ENCODE data around the gene MPND. TPM values are rescaled to one million over a fixed set of nuclear protein-coding genes. Genes with fewer than 3 reads are reported as not detected.

MPND gene
- total RNA-seq, 1 donor from 2014 or later: 6.6 TPM

DNA sequence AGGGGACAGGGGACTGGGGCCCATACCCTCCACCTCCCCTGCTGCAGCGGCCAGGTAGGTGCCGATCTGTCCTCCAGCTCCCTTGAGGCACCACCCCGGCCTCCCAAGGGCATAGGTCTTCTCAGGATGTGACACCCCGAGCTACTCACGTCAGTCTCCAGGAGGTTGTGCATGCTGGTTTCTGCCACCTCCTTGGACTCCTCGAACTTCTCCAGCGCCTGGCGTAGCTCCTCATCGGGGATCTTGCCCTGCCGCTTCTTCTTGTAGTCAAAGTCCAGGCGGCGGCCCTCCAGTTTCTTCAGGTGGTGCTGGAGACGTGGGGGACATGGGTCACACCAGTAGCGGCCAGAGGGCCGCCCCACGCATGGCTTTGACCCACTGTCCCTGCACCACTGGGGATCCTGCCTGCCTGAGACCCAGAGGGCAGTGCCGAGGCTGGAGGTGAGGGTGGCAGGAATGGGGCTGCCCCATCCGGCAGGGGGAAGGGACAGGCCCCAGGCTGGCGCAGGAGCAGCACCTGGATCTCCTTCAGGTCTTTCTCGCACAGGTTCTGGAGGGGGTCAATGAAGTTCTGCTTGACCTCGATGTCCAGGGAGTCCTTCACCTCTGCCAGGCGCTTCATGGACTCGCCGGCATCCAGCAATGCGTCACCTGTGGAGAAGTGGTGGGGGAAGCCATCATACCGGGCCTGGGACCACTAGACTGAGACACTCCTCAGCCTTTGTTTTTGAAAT lies 20.4 kb downstream of the MPND start:
- TF ChIP-seq, protein P1, sequence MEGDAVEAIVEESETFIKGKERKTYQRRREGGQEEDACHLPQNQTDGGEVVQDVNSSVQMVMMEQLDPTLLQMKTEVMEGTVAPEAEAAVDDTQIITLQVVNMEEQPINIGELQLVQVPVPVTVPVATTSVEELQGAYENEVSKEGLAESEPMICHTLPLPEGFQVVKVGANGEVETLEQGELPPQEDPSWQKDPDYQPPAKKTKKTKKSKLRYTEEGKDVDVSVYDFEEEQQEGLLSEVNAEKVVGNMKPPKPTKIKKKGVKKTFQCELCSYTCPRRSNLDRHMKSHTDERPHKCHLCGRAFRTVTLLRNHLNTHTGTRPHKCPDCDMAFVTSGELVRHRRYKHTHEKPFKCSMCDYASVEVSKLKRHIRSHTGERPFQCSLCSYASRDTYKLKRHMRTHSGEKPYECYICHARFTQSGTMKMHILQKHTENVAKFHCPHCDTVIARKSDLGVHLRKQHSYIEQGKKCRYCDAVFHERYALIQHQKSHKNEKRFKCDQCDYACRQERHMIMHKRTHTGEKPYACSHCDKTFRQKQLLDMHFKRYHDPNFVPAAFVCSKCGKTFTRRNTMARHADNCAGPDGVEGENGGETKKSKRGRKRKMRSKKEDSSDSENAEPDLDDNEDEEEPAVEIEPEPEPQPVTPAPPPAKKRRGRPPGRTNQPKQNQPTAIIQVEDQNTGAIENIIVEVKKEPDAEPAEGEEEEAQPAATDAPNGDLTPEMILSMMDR (IDR thresholded peaks at IDR 0.05; ENCODE audit: insufficient read depth, low read length, poor library complexity, severe bottlenecking): no peak
- H3K27me3 ChIP-seq (ENCODE audit: control insufficient read depth, insufficient read depth, low read length): no peaks in the 10 kb centered on the region
- no peak overlapping the region for H3K4me3 ChIP-seq (ENCODE audit: low read depth, low read length)
- peaks cover 5% of the 10 kb centered on the region for H3K36me3 ChIP-seq (ENCODE audit: control insufficient read depth, insufficient read depth, low read length)
- no peak for DNase-seq (ENCODE audit: low read depth)

DNA sequence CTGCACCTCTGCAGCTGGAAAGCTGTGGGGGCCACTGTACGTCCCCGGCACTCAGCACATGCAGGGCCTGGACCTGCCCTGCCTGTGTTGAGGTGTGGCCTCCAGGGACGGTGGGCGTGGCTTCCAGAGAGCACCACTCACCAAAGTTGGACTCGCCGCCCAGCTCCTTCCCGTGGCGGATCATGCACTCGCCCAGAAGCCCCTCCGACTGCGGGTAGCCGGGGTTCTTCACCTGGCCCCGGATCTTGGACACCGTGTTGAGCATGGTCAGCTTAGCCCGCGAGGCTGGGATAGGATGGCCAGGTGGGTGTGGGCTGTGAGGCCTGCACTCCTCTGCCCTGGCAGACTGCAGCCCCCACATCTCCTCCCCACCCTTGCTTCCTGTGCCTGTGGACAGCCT lies 22.0 kb downstream of the MPND start:
- peaks cover 5% of the 10 kb centered on the region for H3K36me3 ChIP-seq (ENCODE audit: control insufficient read depth, insufficient read depth, low read length)
- H3K4me3 ChIP-seq (ENCODE audit: low read depth, low read length): no peak overlapping the region
- H3K27me3 ChIP-seq (ENCODE audit: control insufficient read depth, insufficient read depth, low read length): no peaks in the 10 kb centered on the region
- TF ChIP-seq, protein P1 (IDR thresholded peaks at IDR 0.05; ENCODE audit: insufficient read depth, low read length, poor library complexity, severe bottlenecking): no peak
- no peak for DNase-seq (ENCODE audit: low read depth)

DNA sequence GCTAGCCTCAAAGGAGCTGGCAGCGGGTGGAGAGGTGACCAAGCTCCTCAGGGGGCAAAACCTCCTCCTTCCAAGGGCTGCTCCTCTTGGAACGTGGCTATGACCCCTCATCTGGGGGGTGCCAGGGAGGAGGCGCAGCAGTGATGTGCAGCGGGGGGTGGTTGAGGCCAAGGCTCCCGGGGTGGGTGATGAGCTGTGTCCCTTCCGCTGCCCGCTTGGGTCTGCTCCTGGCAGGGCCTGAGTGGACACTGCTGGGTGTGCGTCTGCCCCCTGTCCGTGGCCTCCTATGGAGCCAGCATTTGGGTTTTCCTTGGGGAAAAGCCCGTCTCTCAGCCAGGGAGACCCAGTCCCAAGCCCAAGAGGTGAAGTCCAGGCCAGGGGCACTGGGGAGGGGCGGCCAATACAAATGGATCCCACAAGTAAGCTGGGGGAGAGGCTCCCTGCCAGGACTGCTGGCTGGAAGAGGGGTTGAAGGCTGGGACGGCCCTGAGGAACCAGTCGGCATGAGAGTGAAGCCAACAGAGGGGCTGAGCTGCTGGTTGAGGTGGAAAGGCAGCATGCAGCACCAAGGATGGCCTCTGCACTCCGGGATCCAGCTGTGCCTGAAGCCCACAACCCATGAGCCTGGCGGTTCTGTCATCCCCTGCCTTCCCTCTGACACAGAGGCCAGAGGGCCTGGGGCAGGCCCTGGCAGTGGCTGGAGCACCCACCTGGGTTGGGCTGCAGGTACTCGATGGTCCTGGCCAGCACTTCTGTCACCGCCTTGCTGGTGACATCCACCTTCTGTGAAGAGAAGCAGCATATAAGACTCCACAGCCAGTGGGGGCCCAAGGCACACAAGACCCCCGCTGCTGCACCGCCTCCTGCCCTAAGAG lies 22.7 kb downstream of the MPND start:
- H3K36me3 ChIP-seq (ENCODE audit: control insufficient read depth, insufficient read depth, low read length): peaks cover 5% of the 10 kb centered on the region
- H3K4me3 ChIP-seq (ENCODE audit: low read depth, low read length): no peak overlapping the region
- TF ChIP-seq, protein P1 (IDR thresholded peaks at IDR 0.05; ENCODE audit: insufficient read depth, low read length, poor library complexity, severe bottlenecking): no peak
- no peak for DNase-seq (ENCODE audit: low read depth)
- no peaks in the 10 kb centered on the region for H3K27me3 ChIP-seq (ENCODE audit: control insufficient read depth, insufficient read depth, low read length)

DNA sequence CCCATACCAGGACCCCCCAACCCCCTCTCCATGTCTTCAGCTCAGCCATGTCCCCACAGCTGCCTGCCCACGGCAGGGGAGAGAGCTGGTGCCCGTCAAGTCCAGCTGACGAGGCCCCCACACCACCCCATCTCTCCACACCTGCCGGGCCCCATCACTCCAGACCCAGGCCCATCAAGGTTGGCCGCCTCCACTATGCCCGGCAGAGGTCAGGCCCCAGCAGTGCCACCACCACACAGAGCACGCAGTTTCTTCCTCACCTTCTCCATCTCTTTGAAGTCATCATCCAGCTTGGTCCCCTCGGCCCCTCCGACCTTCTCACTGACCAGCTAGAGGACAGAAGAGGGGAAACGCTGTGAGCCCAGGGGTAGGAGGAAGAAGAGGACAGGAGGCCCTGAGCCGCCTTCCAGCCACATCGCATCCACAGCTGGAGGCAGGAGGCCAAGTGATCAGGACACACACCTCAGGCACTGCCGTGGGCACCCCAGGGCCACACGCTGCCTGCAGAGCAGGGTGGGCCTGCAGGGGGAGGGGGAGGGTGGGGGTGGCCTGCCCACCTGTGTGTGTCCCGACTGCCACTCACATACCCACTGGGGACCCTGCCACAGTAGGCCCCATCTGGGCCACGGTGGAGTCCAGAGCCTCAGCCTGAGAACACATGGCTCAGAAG lies 23.4 kb downstream of the MPND start:
- peaks cover 5% of the 10 kb centered on the region for H3K36me3 ChIP-seq (ENCODE audit: control insufficient read depth, insufficient read depth, low read length)
- TF ChIP-seq, protein P1 (IDR thresholded peaks at IDR 0.05; ENCODE audit: insufficient read depth, low read length, poor library complexity, severe bottlenecking): no peak

DNA sequence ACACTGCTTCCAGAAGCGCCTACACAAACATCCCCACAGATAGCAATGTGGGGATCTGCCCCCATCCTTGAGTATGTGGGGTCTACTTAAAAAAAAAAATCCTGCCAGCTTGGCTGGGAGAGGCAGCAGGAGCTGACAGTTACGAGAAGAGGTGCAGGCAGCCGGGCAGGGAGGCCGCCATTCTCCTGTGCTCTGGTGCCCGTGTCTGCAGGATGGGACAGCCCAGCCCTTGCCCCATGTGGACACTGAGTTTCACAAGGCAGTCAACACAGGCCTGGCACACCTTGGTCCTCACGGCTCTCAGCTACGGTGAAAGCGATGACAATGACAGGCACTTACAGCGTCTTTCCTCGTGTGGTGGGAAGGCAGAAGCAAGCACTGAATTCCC lies 24.0 kb downstream of the MPND start:
- H3K4me3 ChIP-seq (ENCODE audit: low read depth, low read length): no peak overlapping the region
- DNase-seq (ENCODE audit: low read depth): no peak
- H3K36me3 ChIP-seq (ENCODE audit: control insufficient read depth, insufficient read depth, low read length): peaks cover 3% of the 10 kb centered on the region
- TF ChIP-seq, protein P1 (IDR thresholded peaks at IDR 0.05; ENCODE audit: insufficient read depth, low read length, poor library complexity, severe bottlenecking): no peak
- H3K27me3 ChIP-seq (ENCODE audit: control insufficient read depth, insufficient read depth, low read length): no peaks in the 10 kb centered on the region

More for the DNA sequence above, 23.4 kb downstream of the MPND start:
- Histone ChIP-seq H3K4me3 (ENCODE audit: low read depth, low read length) (no peak overlapping the region), H3K27me3 (ENCODE audit: control insufficient read depth, insufficient read depth, low read length) (no peaks in the 10 kb centered on the region)
- no peak for DNase-seq (ENCODE audit: low read depth)
